H1 (cell line): ENCODE measurements around the gene FMN2.

ENCODE experiments used
- CTCF ChIP-seq, 3 experiments: IDR thresholded peaks; 1 replicate in 2 of 3; 2 replicates in 1 of 3; pipeline versions ENCODE4 v1.5.1 to v1.6.1; 2011; ENCODE audit warnings: low read length in 3 of 3, mild to moderate bottlenecking in 3 of 3, inconsistent platforms in 2 of 3, low read depth in 1 of 3, moderate library complexity in 1 of 3; ENCODE audit not compliant: insufficient read depth in 1 of 3; ENCODE audit errors: control extremely low read depth in 1 of 3
- NRF1 ChIP-seq: IDR thresholded peaks from 2 replicates; pipeline ENCODE4 v1.6.1; 2011; ENCODE audit warnings: mild to moderate bottlenecking, low read depth, low read length, improper control_type of control experiment
- POLR2A ChIP-seq, 2 experiments: IDR thresholded peaks; 1 replicate in 1 of 2; 2 replicates in 1 of 2; pipeline ENCODE4 v1.6.1; 2011; ENCODE audit warnings: low read depth in 2 of 2, low read length in 2 of 2, mild to moderate bottlenecking in 2 of 2; ENCODE audit errors: control extremely low read depth in 1 of 2

- no peak for TF ChIP-seq POLR2A (IDR thresholded peaks at IDR 0.05; ENCODE audit: control extremely low read depth in 1 of 2, low read depth in 2 of 2, low read length in 2 of 2)
- TF ChIP-seq CTCF (IDR thresholded peaks at IDR 0.05; ENCODE audit: control extremely low read depth in 1 of 3, insufficient read depth in 1 of 3, low read depth in 1 of 3, low read length in 3 of 3): no peak
- TF ChIP-seq NRF1: no peak
Measured at GRCh38 chr1:240170806-240171205, 79.1 kb downstream of the FMN2 start.
